Thoracic aorta (tissue), 2 donors: ENCODE data around the gene RAD21L1. TPM values are rescaled to one million over a fixed set of nuclear protein-coding genes. Genes with fewer than 3 reads are reported as not detected.

ENCODE experiments used
- ATAC-seq: fragments of 150-250 bp; one replicate; pipeline ENCODE4 v1.8.0; 2017; ENCODE audit warnings: low read depth; ENCODE audit not compliant: insufficient number of reproducible peaks, low FRiP score
- DNase-seq: peaks from one replicate; pipeline ENCODE4 v3.0.0-alpha.2; 2020; ENCODE audit warnings: low spot score
- H3K27ac ChIP-seq, 2 donors: fragments of 200-600 bp; sonication (generic); 1 replicate in 1 of 2; 2 replicates in 1 of 2; pipeline ENCODE4 v1.5.1; 2016; ENCODE audit warnings: mild to moderate bottlenecking in 2 of 2, moderate library complexity in 2 of 2
- H3K27me3 ChIP-seq: fragments of 200-600 bp; sonication (generic); replicated peaks from 2 replicates; pipeline ENCODE4 v1.6.0; 2016; ENCODE audit warnings: mild to moderate bottlenecking; ENCODE audit not compliant: insufficient read depth
- H3K36me3 ChIP-seq: fragments of 200-600 bp; sonication (generic); one replicate; pipeline ENCODE4 v1.5.1; 2016
- H3K4me1 ChIP-seq, 2 donors: fragments of 200-600 bp; sonication (generic); 1 replicate in 1 of 2; 2 replicates in 1 of 2; pipeline versions ENCODE4 v1.5.1 to v1.6.0; 2016; ENCODE audit warnings: low read depth in 2 of 2, mild to moderate bottlenecking in 1 of 2; ENCODE audit not compliant: control insufficient read depth in 1 of 2
- H3K4me3 ChIP-seq: fragments of 200-600 bp; sonication (generic); 2 replicates; pipeline ENCODE4 v1.5.1; 2016; ENCODE audit warnings: mild to moderate bottlenecking
- H3K9me3 ChIP-seq: fragments of 200-600 bp; sonication (generic); 2 replicates; pipeline ENCODE4 v1.5.1; 2016
- total RNA-seq, 2 donors: library from RNA; depleted of rRNA; stranded (reverse); fragments of >200 nt; gene quantifications; one replicate each; pipeline versions ENCODE4 v1.1.0 to v1.2.3, GENCODE V29; 2016
- TF ChIP-seq, protein P1 (sequence below): fragments of 200-600 bp; sonication (generic); IDR thresholded peaks from one replicate; pipeline ENCODE4 v1.5.1; 2019; ENCODE audit warnings: antibody characterized with exemption

Gene RAD21L1
- total RNA-seq, 2 donors from 2014 or later = not detected

DNA sequence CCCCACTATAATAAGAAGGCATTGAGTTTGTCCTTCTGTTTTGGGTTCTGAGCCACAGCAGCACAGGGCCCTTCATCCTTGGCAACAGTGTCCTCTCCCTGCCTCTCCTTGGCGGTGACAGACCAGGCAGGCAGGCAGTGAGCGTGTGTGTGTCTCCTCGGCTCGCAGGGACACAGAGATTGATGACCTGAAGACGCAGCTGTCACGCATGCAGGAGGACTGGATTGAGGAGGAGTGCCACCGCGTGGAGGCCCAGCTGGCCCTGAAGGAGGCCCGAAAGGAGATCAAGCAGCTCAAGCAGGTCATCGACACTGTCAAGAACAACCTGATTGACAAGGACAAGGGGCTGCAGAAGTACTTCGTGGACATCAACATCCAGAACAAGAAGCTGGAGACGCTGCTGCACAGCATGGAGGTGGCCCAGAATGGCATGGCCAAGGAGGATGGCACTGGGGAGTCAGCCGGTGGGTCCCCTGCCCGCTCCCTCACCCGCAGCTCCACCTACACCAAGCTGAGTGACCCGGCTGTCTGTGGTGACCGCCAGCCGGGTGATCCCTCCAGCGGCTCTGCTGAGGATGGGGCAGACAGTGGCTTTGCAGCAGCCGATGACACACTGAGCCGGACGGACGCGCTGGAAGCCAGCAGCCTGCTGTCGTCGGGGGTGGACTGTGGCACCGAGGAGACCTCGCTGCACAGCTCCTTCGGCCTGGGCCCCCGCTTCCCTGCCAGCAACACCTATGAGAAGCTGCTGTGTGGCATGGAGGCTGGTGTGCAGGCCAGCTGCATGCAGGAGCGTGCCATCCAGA is 79.1 kb downstream of the RAD21L1 start:
- Histone ChIP-seq H3K27ac (no peak overlapping the region), H3K27me3 (no peaks in the 10 kb centered on the region), H3K9me3 (no peaks in the 10 kb centered on the region), H3K4me1 (no peaks in the 10 kb centered on the region), H3K36me3 (peaks cover 17% of the 10 kb centered on the region), H3K4me3 (no peak overlapping the region)
- no peak for ATAC-seq
- TF ChIP-seq, protein P1, sequence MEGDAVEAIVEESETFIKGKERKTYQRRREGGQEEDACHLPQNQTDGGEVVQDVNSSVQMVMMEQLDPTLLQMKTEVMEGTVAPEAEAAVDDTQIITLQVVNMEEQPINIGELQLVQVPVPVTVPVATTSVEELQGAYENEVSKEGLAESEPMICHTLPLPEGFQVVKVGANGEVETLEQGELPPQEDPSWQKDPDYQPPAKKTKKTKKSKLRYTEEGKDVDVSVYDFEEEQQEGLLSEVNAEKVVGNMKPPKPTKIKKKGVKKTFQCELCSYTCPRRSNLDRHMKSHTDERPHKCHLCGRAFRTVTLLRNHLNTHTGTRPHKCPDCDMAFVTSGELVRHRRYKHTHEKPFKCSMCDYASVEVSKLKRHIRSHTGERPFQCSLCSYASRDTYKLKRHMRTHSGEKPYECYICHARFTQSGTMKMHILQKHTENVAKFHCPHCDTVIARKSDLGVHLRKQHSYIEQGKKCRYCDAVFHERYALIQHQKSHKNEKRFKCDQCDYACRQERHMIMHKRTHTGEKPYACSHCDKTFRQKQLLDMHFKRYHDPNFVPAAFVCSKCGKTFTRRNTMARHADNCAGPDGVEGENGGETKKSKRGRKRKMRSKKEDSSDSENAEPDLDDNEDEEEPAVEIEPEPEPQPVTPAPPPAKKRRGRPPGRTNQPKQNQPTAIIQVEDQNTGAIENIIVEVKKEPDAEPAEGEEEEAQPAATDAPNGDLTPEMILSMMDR = no peak
- no peak for DNase-seq

Other genes with a start within 250 kb of the RAD21L1 start
- gene RSPO4, start 223.7 kb upstream of the RAD21L1 start, total RNA-seq = not detected
- 100 to 1,000 TPM in 1 of 2 donors, 10 to 100 TPM in 1; 86.7 to 116 TPM for gene PSMF1, start 107.4 kb upstream of the RAD21L1 start, total RNA-seq
- gene TMEM74B, start 41.1 kb upstream of the RAD21L1 start, total RNA-seq = not detected
- 1 to 10 TPM in 1 of 2 donors, not detected in 1; 1.7 TPM for gene C20orf202, start 22.6 kb upstream of the RAD21L1 start, total RNA-seq
- 10 to 100 TPM; 13.4 to 14.6 TPM for gene SNPH, start 40.2 kb downstream of the RAD21L1 start, total RNA-seq
- 10 to 100 TPM in 1 of 2 donors, 1 to 10 TPM in 1; 4.1 to 10.2 TPM for gene SDCBP2, start 103.1 kb downstream of the RAD21L1 start, total RNA-seq
- gene FKBP1A, start 167.0 kb downstream of the RAD21L1 start, total RNA-seq = 100 to 1,000 TPM in 1 of 2 donors, 10 to 100 TPM in 1; 69.9 to 184 TPM
- 10 to 100 TPM; 26.9 to 49.7 TPM for gene NSFL1C, start 240.8 kb downstream of the RAD21L1 start, total RNA-seq